Neural cell (in vitro differentiated cells): ENCODE measurements around the gene PABPC4L. TPM values are rescaled to one million over a fixed set of nuclear protein-coding genes. Genes with fewer than 3 reads are reported as not detected.
A peak's percentile ranks its signal among the peaks of the same experiment; 100 is the strongest.

Source experiments
- H2AFZ ChIP-seq: fragments of 200-600, 300-800 bp; sonication (generic), shearing (Covaris generic); 2 replicates; pipeline ENCODE4 v1.6.0; 2014; ENCODE audit warnings: low read depth, mild to moderate bottlenecking, antibody characterized with exemption, low read length, moderate library complexity
- H3F3A ChIP-seq: fragments of 200-600 bp; shearing (Covaris generic); 2 replicates; pipeline ENCODE4 v1.6.1; 2016; ENCODE audit warnings: mild to moderate bottlenecking, moderate library complexity, mixed read lengths, antibody characterized with exemption, low read length; ENCODE audit not compliant: insufficient read depth, poor library complexity, severe bottlenecking
- H3K27ac ChIP-seq: fragments of 200-600, 300-800 bp; sonication (generic), shearing (Covaris generic); 2 replicates; pipeline ENCODE4 v1.5.1; 2014; ENCODE audit warnings: mild to moderate bottlenecking, low read length, moderate library complexity
- H3K27me3 ChIP-seq: fragments of 300-800, 200-600 bp; sonication (generic), shearing (Covaris generic); 2 replicates; pipeline ENCODE4 v1.6.0; 2014; ENCODE audit warnings: mild to moderate bottlenecking, low read depth, low read length, moderate library complexity; ENCODE audit not compliant: insufficient read depth
- H3K36me3 ChIP-seq: fragments of 300-800, 200-600 bp; sonication (generic), shearing (Covaris generic); 2 replicates; pipeline ENCODE4 v1.5.1; 2014; ENCODE audit warnings: mild to moderate bottlenecking, antibody characterized with exemption, low read length, moderate library complexity; ENCODE audit not compliant: insufficient read depth
- H3K4me2 ChIP-seq: fragments of 300-800, 200-600 bp; sonication (generic), shearing (Covaris generic); 2 replicates; pipeline ENCODE4 v1.6.0; 2014; ENCODE audit warnings: mild to moderate bottlenecking, low read length
- H3K4me3 ChIP-seq: fragments of 300-800, 200-600 bp; sonication (generic), shearing (Covaris generic); 2 replicates; pipeline ENCODE4 v1.5.1; 2014; ENCODE audit warnings: mild to moderate bottlenecking, low read length, moderate library complexity
- H3K79me2 ChIP-seq: fragments of 200-600 bp; shearing (Covaris generic); replicated peaks from 2 replicates; pipeline ENCODE4 v1.6.0; 2014; ENCODE audit warnings: mild to moderate bottlenecking, low read length, moderate library complexity; ENCODE audit not compliant: insufficient read depth
- H3K9ac ChIP-seq: fragments of 300-800, 200-600 bp; sonication (generic), shearing (Covaris generic); 2 replicates; pipeline ENCODE4 v1.6.1; 2016; ENCODE audit warnings: mild to moderate bottlenecking, low read length, mixed read lengths
- H3K9me2 ChIP-seq: fragments of 200-600 bp; shearing (Covaris generic); 2 replicates; pipeline ENCODE4 v1.6.1; 2016; ENCODE audit warnings: mild to moderate bottlenecking, low read length, mixed read lengths; ENCODE audit not compliant: insufficient read depth
- H3K9me3 ChIP-seq: fragments of 200-600, 300-800 bp; sonication (generic), shearing (Covaris generic); 2 replicates; pipeline ENCODE4 v1.6.1; 2016; ENCODE audit warnings: mild to moderate bottlenecking, mixed run types, low read length, moderate library complexity, mixed read lengths
- H4K20me1 ChIP-seq: fragments of 200-600 bp; shearing (Covaris generic); 2 replicates; pipeline ENCODE4 v1.6.1; 2016; ENCODE audit warnings: mild to moderate bottlenecking, mixed run types; ENCODE audit not compliant: insufficient read depth
- CTCF ChIP-seq: fragments of 450-650 bp; IDR thresholded peaks from 2 replicates; pipeline ENCODE4 v1.5.1; 2014; ENCODE audit warnings: antibody characterized with exemption, mild to moderate bottlenecking, moderate library complexity; ENCODE audit not compliant: poor library complexity, severe bottlenecking
- EP300 ChIP-seq: fragments of 450-650 bp; conservative IDR thresholded peaks from 2 replicates; pipeline ENCODE4 v1.6.1; 2014; ENCODE audit warnings: antibody characterized with exemption, mild to moderate bottlenecking, moderate library complexity; ENCODE audit not compliant: poor library complexity, severe bottlenecking
- EZH2 ChIP-seq: fragments of 200-600, 300-800 bp; shearing (Covaris generic), sonication (generic); IDR thresholded peaks from 2 replicates; pipeline ENCODE4 v1.6.1; 2014; ENCODE audit warnings: antibody characterized with exemption, low read length, borderline replicate concordance, mild to moderate bottlenecking; ENCODE audit not compliant: insufficient read depth, poor library complexity, severe bottlenecking
- MXI1 ChIP-seq: fragments of 450-650 bp; conservative IDR thresholded peaks from 2 replicates; pipeline ENCODE4 v1.6.1; 2014; ENCODE audit warnings: antibody characterized with exemption, mild to moderate bottlenecking; ENCODE audit not compliant: poor library complexity, severe bottlenecking
- POLR2AphosphoS5 ChIP-seq: IDR thresholded peaks from 2 replicates; pipeline ENCODE4 v1.6.1; 2012
- RAD21 ChIP-seq: fragments of 450-650 bp; conservative IDR thresholded peaks from 2 replicates; pipeline ENCODE4 v1.6.1; 2014; ENCODE audit warnings: antibody characterized with exemption, mild to moderate bottlenecking, moderate library complexity
- REST ChIP-seq: IDR thresholded peaks from 2 replicates; pipeline ENCODE4 v1.6.1; 2012; ENCODE audit warnings: borderline replicate concordance
- SMC3 ChIP-seq: fragments of 450-650 bp; conservative IDR thresholded peaks from 2 replicates; pipeline ENCODE4 v1.6.1; 2014; ENCODE audit warnings: antibody characterized with exemption, mild to moderate bottlenecking, moderate library complexity; ENCODE audit not compliant: poor library complexity
- TAF1 ChIP-seq: IDR thresholded peaks from 2 replicates; pipeline ENCODE4 v1.6.1; 2012; ENCODE audit warnings: low read depth
- polyA plus RNA-seq: library from polyadenylated mRNA; depleted of rRNA; stranded (reverse); fragments of >200 nt; gene quantifications from 2 replicates; pipeline ENCODE4 v1.2.3, GENCODE V29; 2014

Gene PABPC4L
- polyA plus RNA-seq, 1 donor from 2014 or later: not detected

- Histone ChIP-seq H3K4me2 (no peak overlapping the region), H3K79me2 (no peaks in the 10 kb centered on the region), H3K27me3 (no peaks in the 10 kb centered on the region), H2AFZ (no peak overlapping the region), H3K4me3 (no peak overlapping the region), H3K9me2 (no peaks in the 10 kb centered on the region), H3K27ac (peak overlapping the region; percentile 3), H3F3A (no peaks in the 10 kb centered on the region), H3K9me3 (peaks cover 5% of the 10 kb centered on the region), H3K9ac (no peak overlapping the region), H4K20me1 (no peaks in the 10 kb centered on the region), H3K36me3 (no peaks in the 10 kb centered on the region)
- TF ChIP-seq CTCF (no peak), REST (no peak), MXI1 (no peak), TAF1 (no peak), EZH2 (no peak), RAD21 (no peak)
These were observed 22.9 kb downstream of the PABPC4L start for GRCh38 chr4:134178706-134179105.

DNA sequence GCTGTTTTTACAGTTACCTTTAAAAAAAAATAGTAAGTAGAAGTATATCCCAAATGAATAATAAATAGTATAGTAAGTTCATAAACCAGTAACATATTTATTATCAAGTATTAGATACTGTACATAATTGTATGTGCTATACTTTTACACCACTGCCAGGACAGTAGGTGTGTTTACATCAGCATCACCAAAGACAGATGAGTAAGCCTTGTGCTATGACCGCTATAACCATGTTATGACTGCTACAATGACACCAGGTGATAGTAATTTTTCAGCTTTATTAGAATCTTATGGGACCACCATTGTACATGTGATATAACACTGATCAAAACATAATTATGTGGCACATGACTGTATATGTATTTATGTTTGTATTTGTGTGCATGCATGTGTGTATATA lies 27.3 kb downstream of the PABPC4L start:
- Histone ChIP-seq H3F3A (no peaks in the 10 kb centered on the region), H3K9me3 (peaks cover 2% of the 10 kb centered on the region), H3K9ac (no peak overlapping the region), H3K79me2 (no peaks in the 10 kb centered on the region), H2AFZ (no peak overlapping the region), H3K4me3 (no peak overlapping the region), H3K27ac (no peak overlapping the region), H4K20me1 (no peaks in the 10 kb centered on the region), H3K9me2 (no peaks in the 10 kb centered on the region), H3K4me2 (no peak overlapping the region), H3K27me3 (no peaks in the 10 kb centered on the region), H3K36me3 (no peaks in the 10 kb centered on the region)
- no peak for TF ChIP-seq TAF1
- no peak for TF ChIP-seq SMC3
- TF ChIP-seq REST: no peak
- TF ChIP-seq EP300: no peak
- no peak for TF ChIP-seq POLR2AphosphoS5
- no peak for TF ChIP-seq MXI1
- no peak for TF ChIP-seq RAD21
- TF ChIP-seq CTCF: no peak
- no peak for TF ChIP-seq EZH2
